Duodenal mucosa (tissue), 2 donors: Measurements from ENCODE around the gene N4BP2.

Experiments used
- H3K27ac ChIP-seq: one replicate; pipeline ENCODE4 v1.7.0; 2013; ENCODE audit warnings: low read depth, low read length
- H3K27me3 ChIP-seq, 2 donors: one replicate each; pipeline ENCODE4 v1.7.0; 2013; ENCODE audit warnings: low read length in 2 of 2, control low read depth in 1 of 2; ENCODE audit not compliant: insufficient read depth in 2 of 2, control insufficient read depth in 1 of 2
- H3K36me3 ChIP-seq, 2 donors: one replicate each; pipeline ENCODE4 v1.7.0; 2013; ENCODE audit warnings: low read length in 2 of 2, control low read depth in 1 of 2; ENCODE audit not compliant: insufficient read depth in 2 of 2, control insufficient read depth in 1 of 2
- H3K4me1 ChIP-seq, 2 donors: one replicate each; pipeline ENCODE4 v1.7.0; 2013; ENCODE audit warnings: low read length in 2 of 2, control low read depth in 1 of 2; ENCODE audit not compliant: insufficient read depth in 2 of 2, control insufficient read depth in 1 of 2
- H3K4me3 ChIP-seq, 2 donors: one replicate each; pipeline ENCODE4 v1.7.0; 2013; ENCODE audit warnings: low read length in 2 of 2, low read depth in 1 of 2
- H3K9ac ChIP-seq, 2 donors: one replicate each; pipeline ENCODE4 v1.7.0; 2013; ENCODE audit warnings: low read length in 2 of 2, low read depth in 1 of 2
- H3K9me3 ChIP-seq, 2 donors: one replicate each; pipeline ENCODE4 v1.7.0; 2013; ENCODE audit warnings: low read length in 2 of 2, control low read depth in 1 of 2; ENCODE audit not compliant: control insufficient read depth in 1 of 2

Gene N4BP2

DNA sequence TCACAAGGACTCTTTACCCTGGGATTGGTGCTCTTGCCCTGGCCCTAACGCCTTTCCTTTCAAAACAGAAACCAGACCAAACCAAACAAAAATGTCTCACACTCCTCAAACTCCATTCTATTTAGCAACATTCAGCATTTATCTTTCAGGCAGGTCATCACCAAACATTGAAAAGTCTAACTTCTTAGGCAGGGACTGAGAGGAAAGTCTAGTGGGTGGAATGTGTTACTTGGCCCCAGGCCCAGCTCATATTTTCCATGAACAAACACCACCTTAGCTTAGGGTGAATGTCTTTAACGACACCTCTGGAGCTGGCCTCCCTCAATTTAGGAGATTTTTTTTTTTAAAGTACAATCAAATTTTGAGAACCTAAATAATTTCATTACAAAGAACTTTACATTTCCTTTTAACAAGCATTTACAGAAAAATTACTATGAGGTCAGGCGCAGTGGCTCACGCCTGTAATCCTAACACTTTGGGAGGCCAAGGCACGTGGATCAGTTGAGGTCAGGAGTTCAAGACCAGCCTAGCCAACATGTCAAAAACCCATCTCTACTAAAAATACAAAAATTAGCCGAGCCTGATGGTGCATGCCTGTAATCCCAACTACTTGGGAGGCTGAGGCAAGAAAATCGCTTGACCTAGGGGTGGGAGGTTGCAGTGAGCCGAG is 10.2 kb upstream of the N4BP2 start:
- H3K27ac ChIP-seq = no peak overlapping the region
- no peaks in the 10 kb centered on the region for H3K27me3 ChIP-seq
- H3K9ac ChIP-seq = no peak overlapping the region
- no peaks in the 10 kb centered on the region for H3K9me3 ChIP-seq
- no peaks in the 10 kb centered on the region for H3K36me3 ChIP-seq
- no peak overlapping the region for H3K4me3 ChIP-seq
- peaks cover 0 to 3% of the 10 kb centered on the region in 2 donors for H3K4me1 ChIP-seq

- Histone ChIP-seq H3K9me3 (no peaks in the 10 kb centered on the region), H3K27ac (no peak overlapping the region), H3K9ac (no peak overlapping the region), H3K27me3 (no peaks in the 10 kb centered on the region), H3K4me3 (no peak overlapping the region), H3K4me1 (peaks cover 0 to 14% of the 10 kb centered on the region in 2 donors), H3K36me3 (no peaks in the 10 kb centered on the region)
Observed at GRCh38 chr4:40053161-40053560, 3.5 kb upstream of the N4BP2 start.

GRCh38 chr4:40055511-40055862 is 1.2 kb upstream of the N4BP2 start:
- Histone ChIP-seq H3K27ac (peak overlapping the region; percentile 98), H3K4me1 (peaks cover 0 to 17% of the 10 kb centered on the region in 2 donors), H3K27me3 (no peaks in the 10 kb centered on the region), H3K9me3 (no peaks in the 10 kb centered on the region), H3K36me3 (no peaks in the 10 kb centered on the region), H3K4me3 (peak overlapping the region; percentile 73 to 93), H3K9ac (peak overlapping the region; percentile 59 to 91)

DNA sequence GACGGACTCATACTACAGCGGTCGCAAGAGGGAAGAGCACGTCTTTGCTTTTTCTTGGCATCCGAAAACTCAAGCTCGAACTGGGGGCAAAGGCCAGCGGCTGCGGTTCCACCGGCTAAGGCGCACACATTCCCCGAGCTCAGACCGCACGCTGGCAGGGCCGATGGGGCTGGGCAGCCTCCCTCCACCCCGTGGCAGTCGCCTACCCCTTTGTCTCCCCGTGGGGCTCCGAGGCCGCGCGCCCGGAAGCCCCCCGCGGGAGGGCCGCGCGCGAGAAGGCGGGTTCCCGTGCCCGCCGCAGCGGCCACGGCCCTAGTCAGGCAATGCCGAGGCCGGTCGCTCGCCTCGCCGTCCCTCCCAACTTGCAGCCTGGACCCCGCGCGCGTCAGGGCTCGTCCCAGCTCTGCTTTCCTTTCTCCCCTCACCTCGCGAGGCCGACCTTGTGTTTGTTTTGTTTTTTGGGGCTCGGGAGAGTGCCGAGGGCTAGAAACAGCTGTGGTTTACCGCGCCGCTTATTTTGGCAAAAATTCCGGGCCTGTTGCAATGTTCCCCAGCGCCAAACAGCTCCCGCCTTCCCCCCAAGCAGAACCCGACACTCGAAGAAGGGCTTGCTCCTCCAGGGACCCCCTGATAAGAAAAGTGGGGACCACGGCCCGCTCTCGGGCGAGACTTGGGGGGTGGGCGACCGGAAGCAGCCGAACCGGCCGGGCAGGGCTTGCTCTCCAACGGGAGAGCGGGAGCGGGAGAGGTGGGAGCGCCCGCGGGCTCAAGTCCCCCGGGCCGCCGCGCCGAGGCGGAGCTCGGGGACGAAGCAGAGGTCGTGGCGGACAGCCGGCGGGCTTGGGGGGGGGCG is 561 bp upstream of the N4BP2 start:
- H3K9me3 ChIP-seq = no peaks in the 10 kb centered on the region
- no peaks in the 10 kb centered on the region for H3K36me3 ChIP-seq
- H3K4me1 ChIP-seq = peaks cover 0 to 17% of the 10 kb centered on the region in 2 donors
- no peaks in the 10 kb centered on the region for H3K27me3 ChIP-seq
- H3K27ac ChIP-seq = peak overlapping the region; percentile 98
- peak overlapping the region; percentile 59 to 91 for H3K9ac ChIP-seq
- H3K4me3 ChIP-seq = peak overlapping the region; percentile 73 to 93

- Histone ChIP-seq H3K27me3 (no peaks in the 10 kb centered on the region), H3K4me1 (peaks cover 0 to 17% of the 10 kb centered on the region in 2 donors), H3K27ac (peak overlapping the region; percentile 98), H3K9me3 (no peaks in the 10 kb centered on the region), H3K4me3 (peak overlapping the region; percentile 73 to 93), H3K9ac (peak overlapping the region; percentile 91 to 94), H3K36me3 (no peaks in the 10 kb centered on the region)
Observed at GRCh38 chr4:40057586-40058091, 989 bp downstream of the N4BP2 start.

GRCh38 chr4:40058121-40058520 is 1.5 kb downstream of the N4BP2 start:
- H3K36me3 ChIP-seq = peaks cover 0 to under 1% of the 10 kb centered on the region in 2 donors
- H3K27ac ChIP-seq = peak overlapping the region; percentile 98
- H3K27me3 ChIP-seq = no peaks in the 10 kb centered on the region
- H3K4me3 ChIP-seq = peak overlapping the region; percentile 73 to 93
- H3K9ac ChIP-seq = peak overlapping the region; percentile 91 to 94
- H3K9me3 ChIP-seq = no peaks in the 10 kb centered on the region
- H3K4me1 ChIP-seq = peaks cover 0 to 17% of the 10 kb centered on the region in 2 donors

- H3K27ac ChIP-seq = no peak overlapping the region
- H3K4me1 ChIP-seq = peaks cover 0 to 17% of the 10 kb centered on the region in 2 donors
- no peaks in the 10 kb centered on the region for H3K27me3 ChIP-seq
- H3K4me3 ChIP-seq = no peak overlapping the region
- H3K9me3 ChIP-seq = no peaks in the 10 kb centered on the region
- no peak overlapping the region for H3K9ac ChIP-seq
- H3K36me3 ChIP-seq = peaks cover 0 to 3% of the 10 kb centered on the region in 2 donors
Observed at GRCh38 chr4:40058854-40059253, 2.2 kb downstream of the N4BP2 start.

DNA sequence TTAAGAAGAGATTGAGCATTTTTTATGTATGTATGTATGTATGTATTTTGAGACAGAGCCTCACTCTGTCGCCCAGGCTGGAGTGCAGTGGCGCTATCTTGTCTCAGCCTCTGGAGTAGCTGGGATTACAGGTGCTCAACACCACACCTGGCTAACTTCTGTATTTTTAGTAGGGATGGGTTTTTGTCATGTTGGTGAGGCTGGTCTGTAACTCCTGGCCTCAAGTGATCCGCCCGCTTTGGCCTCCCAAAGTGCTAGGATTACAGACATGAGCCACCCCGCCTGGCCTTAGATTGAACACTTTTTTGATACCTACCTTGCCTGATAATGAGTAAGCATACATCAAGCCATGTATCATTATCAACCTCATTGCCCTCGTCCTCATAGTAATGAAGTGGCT is 2.7 kb downstream of the N4BP2 start:
- Histone ChIP-seq H3K27me3 (no peaks in the 10 kb centered on the region), H3K27ac (no peak overlapping the region), H3K9me3 (no peaks in the 10 kb centered on the region), H3K4me1 (peaks cover 0 to 17% of the 10 kb centered on the region in 2 donors), H3K36me3 (peaks cover 0 to 3% of the 10 kb centered on the region in 2 donors), H3K9ac (no peak overlapping the region), H3K4me3 (no peak overlapping the region)

GRCh38 chr4:40065010-40065409 is 8.4 kb downstream of the N4BP2 start:
- H3K9me3 ChIP-seq = no peaks in the 10 kb centered on the region
- no peaks in the 10 kb centered on the region for H3K4me1 ChIP-seq
- H3K9ac ChIP-seq = no peak overlapping the region
- no peak overlapping the region for H3K27ac ChIP-seq
- no peaks in the 10 kb centered on the region for H3K27me3 ChIP-seq
- no peak overlapping the region for H3K4me3 ChIP-seq
- H3K36me3 ChIP-seq = peaks cover 0 to 3% of the 10 kb centered on the region in 2 donors

- no peak overlapping the region for H3K4me3 ChIP-seq
Observed at GRCh38 chr4:40066651-40067050, 10.0 kb downstream of the N4BP2 start.

More at GRCh38 chr4:40066651-40067050, 10.0 kb downstream of the N4BP2 start:
- Histone ChIP-seq H3K9me3 (no peaks in the 10 kb centered on the region), H3K27me3 (no peaks in the 10 kb centered on the region), H3K27ac (no peak overlapping the region), H3K36me3 (peaks cover 0 to 3% of the 10 kb centered on the region in 2 donors), H3K9ac (no peak overlapping the region), H3K4me1 (no peaks in the 10 kb centered on the region)
